ENCODE results near the gene DDX51. TPM values are rescaled to one million over a fixed set of nuclear protein-coding genes. Genes with fewer than 3 reads are reported as not detected.

DDX51 gene
- total RNA-seq, 1 donor from 2014 or later: 55.5 TPM

GRCh38 chr12:132124766-132125425 lies 19.2 kb downstream of the DDX51 start:
- no peaks in the 10 kb centered on the region for H3K27me3 Mint-ChIP-seq
- no peaks in the 10 kb centered on the region for H3K4me1 Mint-ChIP-seq
- peaks cover 37% of the 10 kb centered on the region for H3K36me3 Mint-ChIP-seq (ENCODE audit: low read depth)
- DNase-seq: no peak
- intact Hi-C loops (cut with micrococcal nuclease): no loop called here
- no peak overlapping the region for H3K4me3 Mint-ChIP-seq
- no peak overlapping the region for H3K27ac Mint-ChIP-seq
- peaks cover 6% of the 10 kb centered on the region for H3K9me3 Mint-ChIP-seq

DNA sequence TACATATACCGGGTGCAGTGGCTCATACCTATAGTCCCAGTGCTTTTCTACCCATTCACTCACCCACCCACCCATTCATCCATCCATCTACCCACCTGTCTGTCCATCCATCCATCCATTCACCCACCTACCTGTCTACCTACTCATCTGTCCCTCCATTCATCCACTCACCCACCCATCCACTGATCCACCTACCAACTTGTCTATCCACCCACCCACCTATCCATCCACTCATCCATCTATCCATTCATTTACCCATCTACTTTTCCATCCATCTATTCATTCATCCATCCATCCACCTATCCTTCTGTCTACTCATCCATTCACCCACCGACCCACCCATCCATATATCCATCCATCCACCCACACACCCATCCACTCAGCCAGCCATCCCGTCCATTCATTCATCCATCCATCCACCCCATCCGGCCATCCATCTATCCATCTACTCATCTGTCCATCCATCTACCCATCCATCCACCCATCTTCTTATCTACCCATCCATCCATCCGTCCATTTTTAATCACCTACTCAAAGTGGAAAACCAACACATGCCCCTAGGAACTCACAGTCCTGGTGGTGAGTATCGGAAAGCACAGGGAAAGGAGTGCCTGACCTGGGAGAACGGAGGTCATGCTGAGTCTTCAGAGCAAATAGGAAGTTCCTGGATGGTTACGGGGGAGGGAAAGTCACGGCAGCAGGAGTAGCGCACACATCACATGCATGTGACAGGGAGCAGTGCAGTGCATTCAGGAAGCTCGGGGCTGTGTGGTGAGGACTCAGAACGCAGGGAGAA lies 20.0 kb downstream of the DDX51 start:
- DNase-seq: no peak
- Mint-ChIP-seq H3K27ac (no peak overlapping the region), H3K27me3 (no peaks in the 10 kb centered on the region), H3K4me3 (no peak overlapping the region), H3K4me1 (no peaks in the 10 kb centered on the region), H3K36me3 (ENCODE audit: low read depth) (peaks cover 35% of the 10 kb centered on the region), H3K9me3 (peaks cover 6% of the 10 kb centered on the region)
- intact Hi-C loops (cut with micrococcal nuclease): no loop called here

DNA sequence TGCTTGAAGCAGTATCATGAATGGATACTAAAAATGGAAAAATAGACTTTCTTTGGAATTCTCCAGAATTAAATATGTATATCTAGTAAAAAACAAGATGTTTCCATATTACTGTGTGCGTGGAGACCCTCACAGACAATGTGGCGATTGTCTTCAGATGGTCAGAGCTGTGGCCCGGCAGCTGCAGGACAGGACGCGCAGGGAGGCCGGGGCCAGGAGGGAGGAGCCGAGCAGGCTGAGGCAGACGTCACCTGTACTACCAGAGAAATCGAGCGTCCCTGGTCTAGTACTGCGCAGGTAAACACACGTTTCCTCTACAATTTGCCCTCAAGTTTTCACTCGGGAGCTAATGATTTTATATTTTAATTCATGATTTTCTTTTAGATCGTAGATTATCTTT lies 22.8 kb downstream of the DDX51 start:
- Mint-ChIP-seq H3K4me1 (no peaks in the 10 kb centered on the region), H3K36me3 (ENCODE audit: low read depth) (peaks cover 16% of the 10 kb centered on the region), H3K27me3 (no peaks in the 10 kb centered on the region), H3K27ac (no peak overlapping the region), H3K4me3 (no peak overlapping the region), H3K9me3 (no peaks in the 10 kb centered on the region)
- DNase-seq: no peak
- intact Hi-C loops (cut with micrococcal nuclease): no loop called here

DNA sequence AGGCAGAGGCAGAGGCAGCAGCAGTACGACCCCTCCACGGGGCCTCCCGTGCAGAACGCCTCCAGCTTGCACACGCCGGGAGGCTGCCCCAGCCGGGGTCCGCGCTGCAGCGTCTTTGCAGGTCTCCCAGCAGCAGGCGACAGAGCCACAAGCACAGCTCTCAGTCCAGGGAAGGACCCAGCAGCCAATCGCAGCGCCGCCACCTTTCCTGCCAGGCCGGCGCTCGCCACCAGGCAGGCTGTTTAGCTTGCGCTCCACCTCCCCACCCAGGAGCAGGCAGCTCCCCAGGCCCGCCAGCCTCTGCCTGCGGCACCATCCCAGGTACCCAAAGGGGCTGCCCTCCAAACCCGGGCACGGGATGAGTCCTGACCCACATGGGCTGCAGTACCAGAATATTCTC lies 25.2 kb downstream of the DDX51 start:
- H3K9me3 Mint-ChIP-seq: no peaks in the 10 kb centered on the region
- intact Hi-C loops (cut with micrococcal nuclease): no loop called here
- no peak overlapping the region for H3K27ac Mint-ChIP-seq
- no peak for DNase-seq
- H3K27me3 Mint-ChIP-seq: no peaks in the 10 kb centered on the region
- peaks cover 1% of the 10 kb centered on the region for H3K4me1 Mint-ChIP-seq
- no peak overlapping the region for H3K4me3 Mint-ChIP-seq
- H3K36me3 Mint-ChIP-seq (ENCODE audit: low read depth): peaks cover 11% of the 10 kb centered on the region

- Mint-ChIP-seq H3K36me3 (ENCODE audit: low read depth) (peaks cover 15% of the 10 kb centered on the region), H3K4me1 (peaks cover 1% of the 10 kb centered on the region), H3K27ac (no peak overlapping the region), H3K4me3 (no peak overlapping the region), H3K27me3 (no peaks in the 10 kb centered on the region), H3K9me3 (no peaks in the 10 kb centered on the region)
- intact Hi-C loops (cut with micrococcal nuclease): no loop called here
- DNase-seq: no peak
These were observed 26.6 kb downstream of the DDX51 start for GRCh38 chr12:132117558-132117875.

- intact Hi-C loops (cut with micrococcal nuclease): no loop called here
- Mint-ChIP-seq H3K27me3 (no peaks in the 10 kb centered on the region), H3K9me3 (no peaks in the 10 kb centered on the region), H3K27ac (no peak overlapping the region), H3K36me3 (ENCODE audit: low read depth) (peaks cover 15% of the 10 kb centered on the region), H3K4me3 (no peak overlapping the region), H3K4me1 (peaks cover 1% of the 10 kb centered on the region)
- DNase-seq: no peak
These were observed 27.2 kb downstream of the DDX51 start for GRCh38 chr12:132116709-132117557.

DNA sequence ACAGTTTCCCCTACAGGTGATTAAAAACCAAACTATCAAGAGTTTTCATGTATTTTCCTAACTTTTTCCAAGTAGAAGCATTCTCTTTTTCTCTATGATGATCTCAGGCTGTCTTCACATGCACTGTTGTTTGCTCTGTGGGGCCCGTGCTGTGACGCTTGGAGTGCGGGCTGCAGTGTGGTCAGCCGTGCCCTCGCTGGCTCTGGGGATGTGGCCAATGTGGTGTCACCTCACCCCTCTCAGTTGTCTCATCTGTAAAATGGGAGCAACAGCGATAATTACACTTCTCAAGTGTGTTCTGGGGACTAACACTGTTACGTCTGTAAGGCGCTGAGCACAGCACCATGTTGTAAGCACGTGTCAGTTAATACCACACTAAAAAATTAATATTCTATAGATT lies 28.6 kb downstream of the DDX51 start:
- no peak for DNase-seq
- intact Hi-C loops (cut with micrococcal nuclease): no loop called here
- Mint-ChIP-seq H3K4me1 (peaks cover 1% of the 10 kb centered on the region), H3K36me3 (ENCODE audit: low read depth) (peaks cover 18% of the 10 kb centered on the region), H3K4me3 (no peak overlapping the region), H3K27ac (no peak overlapping the region), H3K9me3 (no peaks in the 10 kb centered on the region), H3K27me3 (no peaks in the 10 kb centered on the region)

DNA sequence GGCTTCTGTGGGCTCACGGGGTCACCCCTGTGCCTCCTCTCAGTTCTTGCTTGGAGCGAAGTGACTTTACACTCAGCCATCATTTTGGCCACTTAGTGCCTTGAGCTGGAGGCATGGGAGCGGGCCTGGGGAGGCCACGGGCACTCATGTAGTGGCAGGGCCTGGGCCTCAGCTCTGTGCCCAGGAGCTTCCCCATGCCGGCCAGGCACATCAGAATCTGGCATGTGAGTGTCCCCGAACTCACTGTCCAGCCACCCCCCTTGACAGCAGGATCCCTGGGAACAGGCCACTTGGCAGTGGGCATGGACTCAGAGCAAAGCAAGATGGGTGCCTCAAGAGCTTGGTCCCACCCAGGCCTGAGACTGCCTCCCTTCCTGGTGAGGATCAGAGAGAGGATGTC lies 29.5 kb downstream of the DDX51 start:
- DNase-seq: no peak
- intact Hi-C loops (cut with micrococcal nuclease): no loop called here
- Mint-ChIP-seq H3K4me1 (peaks cover 1% of the 10 kb centered on the region), H3K27me3 (no peaks in the 10 kb centered on the region), H3K4me3 (no peak overlapping the region), H3K27ac (no peak overlapping the region), H3K9me3 (no peaks in the 10 kb centered on the region), H3K36me3 (ENCODE audit: low read depth) (peaks cover 19% of the 10 kb centered on the region)

DNA sequence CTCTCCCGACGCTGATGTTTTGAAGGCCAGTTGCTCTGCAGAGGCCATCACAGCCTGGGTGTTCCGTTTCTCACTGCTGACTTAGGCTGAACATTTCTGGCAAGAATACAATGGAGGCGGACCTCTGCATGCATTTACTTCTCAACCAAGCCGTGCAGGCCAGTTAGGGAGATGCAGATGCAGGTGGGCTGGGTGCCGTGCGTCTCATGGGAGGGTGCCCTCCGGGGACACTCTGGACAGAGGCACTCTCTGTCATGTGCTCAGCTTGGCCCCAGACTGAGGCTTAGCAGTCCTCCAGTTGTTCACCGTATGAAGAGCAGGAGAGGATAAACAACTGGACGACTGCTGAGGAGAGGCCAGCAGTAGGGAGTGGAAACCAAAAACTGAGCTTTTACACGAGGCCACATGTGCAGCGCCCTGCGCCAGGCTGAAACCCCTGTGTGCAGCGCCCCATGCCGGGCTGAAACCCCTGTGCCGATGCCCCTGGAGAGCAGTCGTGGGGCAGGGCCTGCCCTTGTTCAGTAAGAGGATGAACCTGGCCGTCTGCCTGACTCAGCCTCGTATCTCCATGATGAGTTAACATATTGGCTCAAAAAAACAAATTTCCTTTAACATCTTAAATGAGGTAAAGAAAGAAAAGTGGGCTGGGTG lies 32.3 kb downstream of the DDX51 start:
- intact Hi-C loops (cut with micrococcal nuclease): no loop called here
- H3K27me3 Mint-ChIP-seq: no peaks in the 10 kb centered on the region
- no peak overlapping the region for H3K27ac Mint-ChIP-seq
- no peak for DNase-seq
- no peaks in the 10 kb centered on the region for H3K9me3 Mint-ChIP-seq
- peaks cover 1% of the 10 kb centered on the region for H3K4me1 Mint-ChIP-seq
- H3K36me3 Mint-ChIP-seq (ENCODE audit: low read depth): peaks cover 22% of the 10 kb centered on the region
- no peak overlapping the region for H3K4me3 Mint-ChIP-seq

DNA sequence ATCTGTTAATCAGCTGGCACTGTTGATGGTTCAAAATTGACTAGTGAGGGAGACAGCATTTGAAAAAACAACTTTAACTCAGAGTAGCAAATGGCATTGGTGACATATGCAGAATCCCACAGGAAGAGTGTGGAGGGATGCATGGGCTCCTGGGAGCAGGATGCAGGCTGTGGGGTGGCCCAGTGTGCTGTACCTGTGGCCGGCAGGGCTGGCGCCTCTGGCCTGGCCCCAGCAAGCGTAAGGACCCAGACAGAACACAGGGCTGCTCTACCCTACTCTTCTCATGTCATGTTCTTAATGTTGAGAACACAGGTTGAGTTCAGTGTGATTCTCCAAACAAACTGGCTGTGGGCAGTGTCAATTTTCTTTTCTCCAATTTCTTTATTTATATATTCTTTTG lies 33.4 kb downstream of the DDX51 start:
- DNase-seq: no peak
- H3K4me1 Mint-ChIP-seq: peaks cover 1% of the 10 kb centered on the region
- H3K27me3 Mint-ChIP-seq: no peaks in the 10 kb centered on the region
- H3K4me3 Mint-ChIP-seq: no peak overlapping the region
- intact Hi-C loops (cut with micrococcal nuclease): no loop called here
- no peak overlapping the region for H3K27ac Mint-ChIP-seq
- H3K36me3 Mint-ChIP-seq (ENCODE audit: low read depth): peaks cover 22% of the 10 kb centered on the region
- no peaks in the 10 kb centered on the region for H3K9me3 Mint-ChIP-seq

DNA sequence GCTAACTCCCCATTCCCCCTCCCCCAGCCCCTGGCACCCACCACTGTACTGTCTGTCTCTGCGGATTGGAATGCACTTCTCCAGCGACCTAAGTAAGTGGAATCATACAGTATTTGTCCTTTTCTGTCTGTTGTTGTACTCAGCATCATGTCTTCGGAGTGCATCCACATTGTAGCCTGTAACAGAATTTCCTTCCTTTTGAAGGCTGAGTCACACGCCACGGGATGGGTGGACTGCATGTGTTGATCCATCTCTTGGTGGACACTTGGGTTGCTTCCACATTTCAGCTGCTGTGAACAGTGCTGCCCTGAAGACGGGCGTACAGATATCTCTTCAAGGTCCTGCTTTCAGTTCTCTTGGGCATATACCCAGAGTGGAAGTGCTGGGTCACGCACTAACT lies 34.4 kb downstream of the DDX51 start:
- Mint-ChIP-seq H3K9me3 (no peaks in the 10 kb centered on the region), H3K27ac (no peak overlapping the region), H3K4me3 (no peak overlapping the region), H3K27me3 (no peaks in the 10 kb centered on the region), H3K36me3 (ENCODE audit: low read depth) (peaks cover 24% of the 10 kb centered on the region), H3K4me1 (no peaks in the 10 kb centered on the region)
- intact Hi-C loops (cut with micrococcal nuclease): no loop called here
- no peak for DNase-seq

DNA sequence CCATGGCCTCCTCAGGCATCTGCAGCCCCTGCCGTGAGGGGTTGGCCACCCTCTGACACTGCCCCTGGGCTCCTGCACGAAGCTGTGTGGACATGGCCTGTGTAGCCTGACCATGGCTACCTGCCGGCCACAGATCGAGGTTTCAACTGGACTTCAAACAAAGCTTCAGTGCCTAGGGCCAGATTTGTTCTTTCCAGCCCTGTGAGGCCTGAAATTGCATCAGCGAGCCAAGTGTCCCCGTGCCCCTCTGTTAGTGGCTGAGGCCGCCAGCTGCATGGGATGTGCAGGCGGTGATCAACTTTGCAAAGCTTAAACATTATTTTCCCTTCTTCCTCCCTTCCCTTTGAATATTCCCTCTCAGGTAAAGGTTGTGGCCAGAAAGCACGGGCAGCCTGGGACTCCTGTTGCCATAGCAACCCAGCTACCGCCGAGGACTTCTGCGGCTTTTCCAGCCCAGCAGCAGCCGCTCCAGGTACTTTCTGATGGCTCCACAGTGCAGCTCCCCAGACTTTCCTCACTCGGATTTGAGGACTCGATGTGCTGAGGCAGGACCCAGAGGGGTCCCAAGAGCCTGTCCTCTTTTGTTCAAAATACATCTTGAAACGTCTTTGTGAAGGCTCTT lies 35.8 kb downstream of the DDX51 start:
- H3K27me3 Mint-ChIP-seq: no peaks in the 10 kb centered on the region
- H3K27ac Mint-ChIP-seq: no peak overlapping the region
- H3K9me3 Mint-ChIP-seq: no peaks in the 10 kb centered on the region
- DNase-seq: no peak
- no peak overlapping the region for H3K4me3 Mint-ChIP-seq
- H3K36me3 Mint-ChIP-seq (ENCODE audit: low read depth): peaks cover 16% of the 10 kb centered on the region
- no peaks in the 10 kb centered on the region for H3K4me1 Mint-ChIP-seq
- intact Hi-C loops (cut with micrococcal nuclease): no loop called here

- intact Hi-C loops (cut with micrococcal nuclease): no loop called here
- Mint-ChIP-seq H3K27me3 (no peaks in the 10 kb centered on the region), H3K36me3 (ENCODE audit: low read depth) (peaks cover 13% of the 10 kb centered on the region), H3K27ac (no peak overlapping the region), H3K4me3 (no peak overlapping the region), H3K9me3 (no peaks in the 10 kb centered on the region), H3K4me1 (no peaks in the 10 kb centered on the region)
- DNase-seq: no peak
These were observed 37.2 kb downstream of the DDX51 start for GRCh38 chr12:132106921-132107320.

All from activated CD4-positive, alpha-beta T cell treated with anti-CD3 and anti-CD28 coated beads, Interleukin-2, amount 10 ng/mL, durations not matched to agents 24 days and 14 days (primary cell).